ENCODE data around the gene SLC12A7.

Gene SLC12A7

DNA sequence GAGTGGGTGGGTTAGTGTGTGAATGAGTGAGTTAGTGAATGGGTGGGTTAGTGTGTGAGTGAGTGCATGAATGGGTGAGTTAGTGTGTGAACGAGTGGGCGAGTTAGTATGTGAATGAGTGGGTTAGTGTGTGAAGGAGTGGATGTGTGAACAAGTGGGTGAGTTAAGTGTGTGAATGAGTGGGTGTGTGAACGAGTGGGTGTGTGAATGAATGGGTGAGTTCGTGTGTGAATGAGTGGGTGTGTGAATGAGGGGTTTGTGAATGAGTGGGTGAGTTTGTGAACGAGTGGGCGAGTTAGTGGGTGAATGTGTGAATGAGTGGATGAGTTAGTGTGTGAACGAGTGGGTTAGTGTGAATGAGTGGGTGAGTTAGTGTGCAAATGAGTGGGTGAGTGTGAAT, 69.2 kb downstream of the SLC12A7 start:
- TF ChIP-seq JUND (IDR thresholded peaks at IDR 0.05; ENCODE audit: low read depth): no peak
- DNase-seq (ENCODE audit: low read depth in 1 of 2, low spot score in 1 of 2): no peak
- in situ Hi-C loops (cut with HindIII; ENCODE audit: low pct_unique_long_range_greater_than_20kb, low sequenced_read_pairs): no loop called here

DNA sequence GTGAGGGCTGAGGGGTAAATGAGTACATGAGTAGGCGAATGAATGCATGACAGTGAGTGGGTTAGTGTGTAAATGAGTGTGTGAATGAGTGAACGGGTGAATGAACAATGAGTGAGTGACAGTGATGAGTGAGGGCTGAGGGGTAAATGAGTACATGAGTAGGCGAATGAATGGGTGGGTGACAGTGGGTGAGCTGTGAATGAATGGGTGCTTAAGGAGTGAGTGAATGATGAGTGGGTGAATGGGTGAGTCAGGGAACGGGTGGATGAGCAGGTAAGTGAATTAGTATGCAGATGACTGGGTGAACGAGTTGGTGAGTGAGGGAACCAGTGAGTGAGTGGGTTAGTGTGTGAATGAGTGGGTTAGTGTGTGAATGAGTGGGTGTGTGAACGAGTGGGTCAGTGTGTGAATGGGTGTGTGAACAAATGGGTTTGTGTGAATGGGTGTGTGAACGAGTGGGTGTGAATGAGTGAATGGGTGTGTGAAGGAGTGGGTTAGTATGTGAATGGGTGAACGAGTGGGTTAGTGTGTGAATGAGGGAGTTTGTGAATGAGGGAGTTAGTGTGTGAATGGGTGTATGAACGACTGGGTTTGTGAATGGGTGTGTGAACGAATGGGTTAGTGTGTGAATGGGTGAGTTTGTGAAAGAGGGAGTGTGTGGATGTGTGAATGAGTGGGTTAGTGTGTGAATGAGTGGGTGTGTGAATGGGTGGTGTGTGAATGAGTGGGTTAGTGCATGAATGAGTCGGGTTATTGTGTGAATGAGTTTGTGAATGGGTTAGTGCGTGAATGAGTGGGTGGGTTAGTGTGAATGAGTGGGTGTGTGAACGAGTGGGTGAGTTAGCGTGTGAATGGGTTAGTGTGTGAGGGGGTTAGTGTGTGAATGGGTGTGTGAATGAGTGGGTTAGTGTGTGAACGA, 70.4 kb downstream of the SLC12A7 start:
- DNase-seq (ENCODE audit: low read depth in 1 of 2, low spot score in 1 of 2): no peak
- no peak for TF ChIP-seq JUND (IDR thresholded peaks at IDR 0.05; ENCODE audit: low read depth)
- in situ Hi-C loops (cut with HindIII; ENCODE audit: low pct_unique_long_range_greater_than_20kb, low sequenced_read_pairs): no loop called here

DNA sequence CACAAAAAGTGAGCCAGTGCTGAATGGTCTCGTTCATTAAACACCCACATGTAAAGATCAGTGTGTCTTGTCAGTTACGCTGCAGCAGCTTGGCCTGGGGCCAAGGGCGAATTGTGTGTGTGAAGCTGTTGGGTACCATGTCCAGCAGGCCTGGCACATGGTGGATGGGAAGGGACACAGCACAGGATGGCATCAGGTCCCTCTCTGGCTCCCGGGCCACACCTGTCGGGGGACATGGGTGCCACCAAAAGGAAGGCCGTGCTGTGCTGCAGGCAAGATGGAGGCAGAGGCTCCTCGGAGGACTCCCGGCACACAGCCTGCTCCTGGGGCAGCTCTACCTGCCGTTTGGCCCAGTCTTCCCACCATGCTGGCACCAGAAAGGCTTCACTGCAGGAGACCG, 71.3 kb downstream of the SLC12A7 start:
- in situ Hi-C loops (cut with HindIII; ENCODE audit: low pct_unique_long_range_greater_than_20kb, low sequenced_read_pairs): no loop called here
- DNase-seq (ENCODE audit: low read depth in 1 of 2, low spot score in 1 of 2): no peak
- TF ChIP-seq JUND (IDR thresholded peaks at IDR 0.05; ENCODE audit: low read depth): no peak

DNA sequence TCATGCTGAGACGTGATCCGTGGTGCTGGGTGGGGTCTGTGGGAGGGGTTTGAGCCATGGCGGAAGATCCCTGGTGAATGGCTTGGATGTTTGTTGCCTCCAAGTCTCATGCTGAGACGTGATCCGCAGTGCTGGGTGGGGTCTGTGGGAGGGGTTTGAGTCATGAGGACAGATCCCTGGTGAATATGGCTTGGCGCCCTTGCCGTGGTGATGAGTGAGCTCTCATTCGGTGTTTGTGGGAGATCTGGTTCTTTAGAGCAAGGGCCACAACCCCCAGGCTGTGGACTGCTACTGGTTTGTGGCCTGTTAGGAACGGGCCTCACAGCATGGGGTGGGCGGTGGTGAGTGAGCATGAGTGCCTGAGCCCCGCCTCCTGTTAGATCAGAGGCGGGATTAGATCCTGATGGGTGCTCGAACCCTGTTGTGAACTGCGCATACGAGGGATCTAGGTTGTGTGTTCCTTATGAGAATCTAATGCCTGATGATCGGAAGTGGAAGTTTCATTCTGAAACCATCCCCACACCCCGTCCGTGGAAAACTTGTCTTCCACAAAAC, 72.1 kb downstream of the SLC12A7 start:
- in situ Hi-C loops (cut with HindIII; ENCODE audit: low pct_unique_long_range_greater_than_20kb, low sequenced_read_pairs): no loop called here
- no peak for DNase-seq (ENCODE audit: low read depth in 1 of 2, low spot score in 1 of 2)
- no peak for TF ChIP-seq JUND (IDR thresholded peaks at IDR 0.05; ENCODE audit: low read depth)

DNA sequence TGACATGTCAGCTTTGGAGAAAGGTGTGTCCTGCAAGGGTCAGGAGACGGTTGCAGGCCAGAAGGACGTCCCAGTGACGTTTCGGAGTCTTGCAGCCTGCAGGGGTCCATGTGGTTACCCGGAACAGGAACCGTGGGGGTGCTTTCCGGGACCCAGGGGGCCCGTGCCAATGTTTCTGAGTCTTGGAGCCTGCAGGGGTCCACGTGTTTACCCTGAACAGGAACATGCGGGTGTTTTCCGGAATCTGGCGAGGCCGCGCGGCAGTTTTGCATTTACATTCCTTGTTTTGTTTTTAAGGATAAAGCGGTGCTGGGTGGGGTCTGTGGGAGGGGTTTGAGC, 72.7 kb downstream of the SLC12A7 start:
- no peak for DNase-seq (ENCODE audit: low read depth in 1 of 2, low spot score in 1 of 2)
- in situ Hi-C loops (cut with HindIII; ENCODE audit: low pct_unique_long_range_greater_than_20kb, low sequenced_read_pairs): no loop called here
- no peak for TF ChIP-seq JUND (IDR thresholded peaks at IDR 0.05; ENCODE audit: low read depth)

DNA sequence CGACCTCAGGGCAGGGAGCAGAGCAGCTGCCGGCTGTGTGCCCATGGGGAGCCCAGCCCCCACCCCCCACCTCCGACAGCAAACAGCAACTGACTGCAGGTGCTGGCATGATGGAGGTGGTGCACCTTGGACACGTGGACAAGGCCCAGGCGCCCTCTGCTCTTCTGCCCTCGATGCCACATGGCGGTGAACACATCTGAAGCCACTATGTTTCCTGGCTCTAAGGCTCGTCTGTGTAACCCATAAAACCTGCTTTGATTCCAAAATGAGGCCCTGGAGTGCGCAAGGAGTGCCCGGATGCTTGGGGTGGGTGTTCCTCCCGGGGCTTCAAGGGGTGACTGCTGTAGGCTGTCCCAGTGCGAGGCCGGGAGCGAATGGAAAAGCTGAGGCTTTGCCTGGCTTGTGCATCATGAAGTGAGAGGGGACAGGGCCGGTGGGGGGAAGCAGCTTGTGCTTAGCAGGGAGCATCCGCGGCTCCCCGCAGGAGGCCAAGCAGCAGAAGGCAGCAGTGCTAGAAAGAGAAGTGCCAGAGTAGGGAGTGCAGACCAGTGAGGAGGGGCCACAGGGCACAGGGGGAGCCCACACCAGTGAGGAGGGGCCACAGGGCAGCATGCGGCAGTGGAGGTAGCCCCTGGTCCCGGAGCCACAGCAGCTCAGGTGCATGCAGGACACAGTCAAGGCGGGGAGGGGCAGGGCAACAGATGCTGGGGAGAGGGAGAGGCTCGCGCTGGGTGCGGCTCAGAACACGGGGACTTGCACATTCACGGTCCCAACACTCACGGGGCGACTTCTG, 73.2 kb downstream of the SLC12A7 start:
- TF ChIP-seq JUND (IDR thresholded peaks at IDR 0.05; ENCODE audit: low read depth): no peak
- in situ Hi-C loops (cut with HindIII; ENCODE audit: low pct_unique_long_range_greater_than_20kb, low sequenced_read_pairs): no loop called here
- no peak for DNase-seq (ENCODE audit: low read depth in 1 of 2, low spot score in 1 of 2)

DNA sequence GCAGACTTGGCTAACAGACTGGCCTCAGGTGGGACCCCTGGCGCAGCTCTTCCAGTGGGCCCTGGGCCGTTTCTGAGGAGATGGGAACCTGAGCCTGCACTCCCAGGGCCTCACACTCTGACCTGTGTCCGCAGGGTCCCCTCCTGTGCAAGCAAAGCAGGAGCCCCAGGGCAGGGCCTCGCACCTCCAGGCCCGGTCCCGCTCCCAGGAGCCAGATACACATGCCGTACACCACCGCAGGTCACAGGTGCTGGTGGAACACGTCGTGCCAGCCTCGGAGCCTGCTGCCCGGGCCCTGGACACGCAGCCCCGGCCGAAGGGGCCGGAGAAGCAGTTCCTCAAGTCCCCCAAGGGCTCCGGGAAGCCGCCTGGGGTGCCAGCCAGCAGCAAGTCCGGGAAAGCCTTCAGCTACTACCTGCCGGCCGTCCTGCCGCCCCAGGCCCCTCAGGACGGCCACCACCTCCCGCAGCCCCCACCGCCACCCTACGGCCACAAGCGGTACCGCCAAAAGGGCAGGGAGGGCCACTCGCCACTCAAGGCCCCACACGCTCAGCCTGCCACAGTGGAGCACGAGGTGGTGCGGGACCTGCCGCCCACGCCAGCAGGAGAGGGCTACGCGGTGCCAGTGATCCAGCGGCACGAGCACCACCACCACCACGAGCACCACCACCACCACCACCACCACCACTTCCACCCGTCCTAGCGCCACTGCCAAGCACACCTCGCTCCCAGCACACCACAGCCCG, 74.0 kb downstream of the SLC12A7 start:
- in situ Hi-C loops (cut with HindIII; ENCODE audit: low pct_unique_long_range_greater_than_20kb, low sequenced_read_pairs): no loop called here

DNA sequence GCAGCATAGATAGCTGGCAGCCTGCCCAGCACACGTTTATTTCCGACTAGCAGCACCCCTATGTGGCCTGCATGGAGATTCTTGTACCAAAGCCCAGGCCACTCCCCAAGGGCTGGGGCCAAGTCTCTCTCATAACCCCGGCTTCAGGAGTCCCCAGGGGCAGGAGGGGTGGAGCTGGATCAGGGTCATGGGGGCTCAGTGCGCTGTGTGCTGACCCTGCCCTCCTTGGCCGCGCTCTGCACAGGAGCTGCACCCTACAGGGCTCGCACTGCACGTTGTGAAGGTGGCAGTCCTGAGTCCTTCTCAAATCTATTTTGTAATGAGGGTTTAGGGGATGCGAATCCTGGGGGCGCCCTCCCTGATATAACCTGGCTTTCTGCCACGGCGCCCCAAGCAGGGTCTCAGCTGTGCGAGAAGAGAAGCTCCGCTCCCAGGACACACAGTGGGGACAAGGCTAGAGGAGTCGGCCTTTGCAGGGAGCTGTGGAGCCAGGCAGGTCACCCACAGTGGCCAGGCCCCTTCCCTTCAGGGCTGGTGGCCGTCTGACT, 74.7 kb downstream of the SLC12A7 start:
- TF ChIP-seq JUND (IDR thresholded peaks at IDR 0.05; ENCODE audit: low read depth): no peak
- peak in 1 of 2 experiments; percentile 31 for DNase-seq (ENCODE audit: low read depth in 1 of 2, low spot score in 1 of 2)
- in situ Hi-C loops (cut with HindIII; ENCODE audit: low pct_unique_long_range_greater_than_20kb, low sequenced_read_pairs): no loop called here

More for the DNA sequence above, 74.0 kb downstream of the SLC12A7 start:
- DNase-seq (ENCODE audit: low read depth in 1 of 2, low spot score in 1 of 2): no peak
- TF ChIP-seq JUND (IDR thresholded peaks at IDR 0.05; ENCODE audit: low read depth): no peak

DNA sequence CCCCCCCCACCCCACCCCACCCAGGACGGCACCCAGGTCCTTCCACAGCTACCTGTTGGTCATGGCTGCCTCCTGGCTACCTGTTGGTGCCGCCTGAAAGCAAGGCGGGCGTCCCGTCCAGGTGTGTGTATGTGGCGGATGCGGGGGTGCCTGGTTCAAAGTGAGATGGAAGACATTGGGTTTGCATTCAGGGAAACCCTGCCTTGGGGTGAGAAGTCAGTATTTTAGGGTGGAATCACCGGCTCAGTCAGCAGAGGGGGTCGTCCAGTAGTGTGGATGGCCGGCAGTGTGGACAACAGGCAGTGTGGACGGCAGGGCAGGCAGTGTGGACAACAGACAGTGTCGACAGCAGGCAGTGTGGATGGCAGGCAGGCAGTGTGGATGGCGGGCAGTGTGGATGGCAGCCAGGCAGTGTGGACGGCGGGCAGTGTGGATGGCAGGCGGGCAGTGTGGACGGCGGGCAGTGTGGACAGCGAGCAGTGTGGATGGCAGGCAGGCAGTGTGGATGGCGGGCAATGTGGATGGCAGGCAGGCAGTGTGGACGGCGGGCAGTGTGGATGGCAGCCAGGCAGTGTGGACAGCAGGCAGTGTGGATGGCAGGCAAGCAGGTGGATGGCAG, 75.2 kb downstream of the SLC12A7 start:
- no peak for TF ChIP-seq JUND (IDR thresholded peaks at IDR 0.05; ENCODE audit: low read depth)
- DNase-seq (ENCODE audit: low read depth in 1 of 2, low spot score in 1 of 2): no peak
- in situ Hi-C loops (cut with HindIII; ENCODE audit: low pct_unique_long_range_greater_than_20kb, low sequenced_read_pairs): no loop called here

DNA sequence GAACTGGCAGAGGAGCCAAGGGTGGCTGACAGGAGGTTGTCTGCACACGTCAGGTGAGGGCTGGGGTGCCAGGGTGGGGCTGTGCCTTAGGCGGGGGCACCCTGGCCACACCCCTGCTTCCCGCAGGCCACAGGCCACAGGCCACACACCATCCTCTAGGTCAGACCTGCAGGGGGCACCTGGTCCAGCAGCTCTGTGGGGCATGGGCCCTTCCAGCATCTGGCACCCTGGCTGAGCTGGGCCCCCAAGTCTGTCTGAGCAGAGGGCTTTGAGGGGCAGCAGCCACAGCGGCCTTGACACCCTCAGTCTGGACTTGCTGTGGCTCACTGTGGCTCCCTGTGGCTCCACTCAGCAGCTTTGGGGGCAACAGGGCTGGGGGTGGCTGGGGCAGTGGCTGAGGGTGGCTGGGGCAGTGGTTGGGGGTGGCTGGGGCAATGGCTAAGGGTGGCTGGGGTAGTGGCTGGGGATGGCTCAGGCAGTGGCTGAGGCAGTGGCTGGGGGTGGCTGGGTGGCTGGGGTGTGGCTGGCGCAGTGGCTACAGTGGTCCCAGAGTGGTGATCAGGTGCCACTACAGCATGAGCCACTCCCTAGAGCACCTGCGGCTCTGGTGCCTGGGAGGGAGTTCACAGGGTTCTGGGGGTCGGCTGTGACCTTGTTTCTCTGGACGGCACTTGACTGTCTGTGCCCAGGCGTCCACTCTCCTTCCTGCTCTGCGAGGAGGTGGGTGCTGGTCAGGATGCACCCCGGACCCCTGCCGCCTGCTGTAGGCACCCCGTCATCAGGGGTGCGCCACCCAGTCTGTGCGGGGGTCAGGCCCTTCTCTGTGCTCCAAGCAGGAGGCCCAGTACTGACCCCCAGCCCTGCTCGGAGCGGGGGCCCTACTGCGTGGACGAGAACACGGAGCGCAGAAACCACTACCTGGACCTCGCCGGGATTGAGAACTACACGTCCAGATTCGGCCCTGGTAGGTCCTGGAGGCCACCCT, 76.2 kb downstream of the SLC12A7 start:
- TF ChIP-seq JUND (IDR thresholded peaks at IDR 0.05; ENCODE audit: low read depth): no peak
- DNase-seq (ENCODE audit: low read depth in 1 of 2, low spot score in 1 of 2): no peak
- in situ Hi-C loops (cut with HindIII; ENCODE audit: low pct_unique_long_range_greater_than_20kb, low sequenced_read_pairs): no loop called here

DNA sequence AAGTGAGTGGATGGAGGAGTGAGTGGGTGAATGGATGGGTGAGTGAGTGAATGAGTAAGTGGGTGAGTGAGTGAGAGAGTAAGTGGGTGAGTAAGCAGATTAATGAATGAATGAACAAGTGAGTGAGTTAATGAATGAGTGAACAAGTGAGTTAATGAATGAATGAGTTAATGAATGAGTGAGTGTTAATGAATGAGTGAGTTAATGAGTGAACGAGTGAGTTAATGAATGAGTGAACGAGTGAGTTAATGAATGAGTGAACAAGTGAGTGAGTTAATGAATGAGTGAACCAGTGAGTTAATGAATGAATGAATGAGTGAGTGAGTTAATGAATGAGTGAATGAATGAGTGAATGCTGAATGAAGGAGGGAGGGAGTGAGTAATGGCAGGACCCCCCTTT, 76.9 kb downstream of the SLC12A7 start:
- no peak for TF ChIP-seq JUND (IDR thresholded peaks at IDR 0.05; ENCODE audit: low read depth)
- no peak for DNase-seq (ENCODE audit: low read depth in 1 of 2, low spot score in 1 of 2)
- in situ Hi-C loops (cut with HindIII; ENCODE audit: low pct_unique_long_range_greater_than_20kb, low sequenced_read_pairs): no loop called here

All from T47D (cell line).